ENCODE data around the gene JAZF1. TPM values are rescaled to one million over a fixed set of nuclear protein-coding genes. Genes with fewer than 3 reads are reported as not detected.

JAZF1 gene
- total RNA-seq, 4 donors from 2014 or later, result 29.3 to 33.8 (median 30.1) TPM

- 76% methylated on average over 3 of the region's 3 CpGs for whole genome bisulfite sequencing
- TF ChIP-seq POLR2A (IDR thresholded peaks at IDR 0.05; ENCODE audit: low read depth) (no peak), EP300 (IDR thresholded peaks at IDR 0.05) (no peak), POLR2AphosphoS5 (IDR thresholded peaks at IDR 0.05) (no peak), CTCF (IDR thresholded peaks at IDR 0.05) (no peak)
- no peaks in the 10 kb centered on the region for H3K27me3 ChIP-seq
- peak; percentile 42 for DNase-seq (ENCODE audit: extremely low spot score)
- H3K9me3 ChIP-seq, result no peaks in the 10 kb centered on the region
- H3K4me3 ChIP-seq, result no peak overlapping the region
- H3K27ac ChIP-seq (replicated peaks in 1 of 4), result no peak overlapping the region
- H3K4me1 ChIP-seq, result peaks cover under 1 to 39% (median 30%) of the 10 kb centered on the region in 4 donors
- H3K36me3 ChIP-seq, result no peaks in the 10 kb centered on the region
- intact Hi-C loops (cut with DNase I), result no loop called here
These were observed 230.5 kb downstream of the JAZF1 start for GRCh38 chr7:27950123-27950522.

- 98% methylated on average over 3 of the region's 3 CpGs for WGBS
- TF ChIP-seq POLR2AphosphoS5 (IDR thresholded peaks at IDR 0.05) (no peak), EP300 (IDR thresholded peaks at IDR 0.05) (no peak), POLR2A (IDR thresholded peaks at IDR 0.05; ENCODE audit: low read depth) (no peak), CTCF (IDR thresholded peaks at IDR 0.05) (no peak)
These were observed 231.7 kb downstream of the JAZF1 start for GRCh38 chr7:27948861-27949260.

GRCh38 chr7:27947586-27948278 is 232.9 kb downstream of the JAZF1 start:
- H3K27me3 ChIP-seq, result no peaks in the 10 kb centered on the region
- 54% methylated on average over 7 of the region's 7 CpGs for WGBS
- intact Hi-C loops (cut with DNase I), result no loop called here
- H3K36me3 ChIP-seq, result no peaks in the 10 kb centered on the region
- H3K27ac ChIP-seq (replicated peaks in 1 of 4), result no peak overlapping the region
- no peak overlapping the region for H3K4me3 ChIP-seq
- H3K4me1 ChIP-seq, result peaks cover 14 to 43% (median 30%) of the 10 kb centered on the region in 4 donors
- no peaks in the 10 kb centered on the region for H3K9me3 ChIP-seq
- TF ChIP-seq POLR2AphosphoS5 (IDR thresholded peaks at IDR 0.05), result no peak
- no peak for DNase-seq (ENCODE audit: extremely low spot score)

More at GRCh38 chr7:27948861-27949260, 231.7 kb downstream of the JAZF1 start:
- intact Hi-C loops (cut with DNase I), result no loop called here
- H3K4me3 ChIP-seq, result no peak overlapping the region
- H3K9me3 ChIP-seq, result no peaks in the 10 kb centered on the region
- H3K4me1 ChIP-seq, result peaks cover 13 to 43% (median 30%) of the 10 kb centered on the region in 4 donors
- no peaks in the 10 kb centered on the region for H3K36me3 ChIP-seq
- H3K27me3 ChIP-seq, result no peaks in the 10 kb centered on the region
- peak; percentile 45 for DNase-seq (ENCODE audit: extremely low spot score)
- H3K27ac ChIP-seq (replicated peaks in 1 of 4), result no peak overlapping the region

GRCh38 chr7:27946351-27946750 is 234.2 kb downstream of the JAZF1 start:
- Histone ChIP-seq H3K4me1 (peaks cover 14 to 39% (median 30%) of the 10 kb centered on the region in 4 donors), H3K27ac (replicated peaks in 1 of 4) (no peak overlapping the region), H3K27me3 (no peaks in the 10 kb centered on the region), H3K36me3 (no peaks in the 10 kb centered on the region), H3K4me3 (no peak overlapping the region), H3K9me3 (no peaks in the 10 kb centered on the region)
- 83% methylated on average over 2 of the region's 2 CpGs for WGBS
- intact Hi-C loops (cut with DNase I), result no loop called here
- peak; percentile 37 for DNase-seq (ENCODE audit: extremely low spot score)
- TF ChIP-seq CTCF (IDR thresholded peaks at IDR 0.05), result no peak
- no peak for TF ChIP-seq POLR2AphosphoS5 (IDR thresholded peaks at IDR 0.05)
- no peak for TF ChIP-seq EP300 (IDR thresholded peaks at IDR 0.05)
- no peak for TF ChIP-seq POLR2A (IDR thresholded peaks at IDR 0.05; ENCODE audit: low read depth)

GRCh38 chr7:27945058-27945795 is 235.4 kb downstream of the JAZF1 start:
- peaks cover 14 to 39% (median 27%) of the 10 kb centered on the region in 4 donors for H3K4me1 ChIP-seq
- H3K9me3 ChIP-seq, result no peaks in the 10 kb centered on the region
- no peak overlapping the region for H3K4me3 ChIP-seq
- H3K36me3 ChIP-seq, result no peaks in the 10 kb centered on the region
- TF ChIP-seq POLR2AphosphoS5 (IDR thresholded peaks at IDR 0.05), result no peak
- no peak for TF ChIP-seq EP300 (IDR thresholded peaks at IDR 0.05)
- no peak for TF ChIP-seq POLR2A (IDR thresholded peaks at IDR 0.05; ENCODE audit: low read depth)
- TF ChIP-seq CTCF (IDR thresholded peaks at IDR 0.05), result no peak
- 84% methylated on average over 10 of the region's 10 CpGs for whole genome bisulfite sequencing
- intact Hi-C loops (cut with DNase I), result no loop called here
- DNase-seq (ENCODE audit: extremely low spot score), result peak; percentile 64
- no peaks in the 10 kb centered on the region for H3K27me3 ChIP-seq
- no peak overlapping the region for H3K27ac ChIP-seq (replicated peaks in 1 of 4)
